HCT116 (cell line): ENCODE measurements around the gene TRH. TPM values are rescaled to one million over a fixed set of nuclear protein-coding genes. Genes with fewer than 3 reads are reported as not detected.
"Not testable (repeated sequence)": the region's sequence is repeated elsewhere in the genome, so short reads cannot be mapped to it uniquely, and the experiment has no call there.

ENCODE experiments used
- ATAC-seq: fragments of 200-7000 bp; cut with Tn5 transposase; 2 replicates; pipeline ENCODE4 v1.9.1; 2020; ENCODE audit warnings: mild to moderate bottlenecking, moderate library complexity
- BruUV-seq: library from RNA; stranded (reverse); fragments of 400-500 nt; replicated peaks from 2 replicates; lab custom pipeline; 2021; lab: Mats Ljungman, UMichigan
- CTCF ChIA-PET: fragments of 300-600 bp; sonication (Branson Sonifier 250); formaldehyde crosslinking; loops from one replicate; lab custom pipeline; 2021; ENCODE audit warnings: antibody characterized with exemption; lab: Charles Lee
- POLR2A ChIA-PET: fragments of 300-600, 350-600 bp; sonication (Branson Sonifier 250); formaldehyde crosslinking; loops from one replicate; lab custom pipeline; 2021; ENCODE audit warnings: antibody characterized with exemption; lab: Charles Lee
- RAD21 ChIA-PET, 2 experiments: fragments of 300-600 bp; sonication (Branson Sonifier 250); formaldehyde crosslinking; loops; one replicate each; lab custom pipeline; 2023; ENCODE audit warnings: low total read pairs in 2 of 2; ENCODE audit not compliant: uncharacterized antibody in 2 of 2, unreplicated experiment in 2 of 2, low non-redundant PET in 1 of 2; lab: Charles Lee
- DNase-seq: peaks from one replicate; pipeline ENCODE4 v3.0.0-alpha.2; 2010; ENCODE audit warnings: low read depth, low spot score
- H2AFZ ChIP-seq: fragments of 200-600 bp; shearing (Covaris generic), sonication (generic); 2 replicates; pipeline ENCODE4 v1.6.1; 2017; ENCODE audit warnings: low read depth, mixed run types, mixed read lengths, antibody characterized with exemption, low read length; ENCODE audit not compliant: poor library complexity, severe bottlenecking
- H3K27ac ChIP-seq: 2 replicates; pipeline ENCODE4 v1.5.1; 2012; ENCODE audit warnings: low read depth, low read length
- H3K27me3 ChIP-seq: fragments of 200-600 bp; sonication (generic); 2 replicates; pipeline ENCODE4 v1.6.1; 2016; ENCODE audit warnings: mixed run types, low read length, mixed read lengths; ENCODE audit not compliant: insufficient read depth
- H3K36me3 ChIP-seq, 2 experiments: fragments of 200-500 bp in 1 of 2; fragments of 200-600 bp in 1 of 2; sonication (Bioruptor generic) in 1 of 2; sonication (generic) in 1 of 2; 2 replicates each; pipeline versions ENCODE4 v1.5.1 to v1.6.1; 2014 to 2016; ENCODE audit warnings: low read length in 2 of 2, inconsistent platforms in 1 of 2, mixed read lengths in 1 of 2, mixed run types in 1 of 2; ENCODE audit not compliant: insufficient read depth in 2 of 2, control insufficient read depth in 1 of 2
- H3K4me1 ChIP-seq, 2 experiments: fragments of 200-600 bp in 1 of 2; sonication (generic) in 1 of 2; 2 replicates each; pipeline versions ENCODE4 v1.5.1 to v1.6.1; 2012 to 2017; ENCODE audit warnings: low read length in 2 of 2, inconsistent platforms in 1 of 2, mild to moderate bottlenecking in 1 of 2, mixed read lengths in 1 of 2, mixed run types in 1 of 2, moderate library complexity in 1 of 2; ENCODE audit not compliant: insufficient read depth in 2 of 2, control insufficient read depth in 1 of 2
- H3K4me2 ChIP-seq: fragments of 200-600 bp; sonication (generic); 2 replicates; pipeline ENCODE4 v1.6.1; 2017; ENCODE audit warnings: mixed run types, low read length, mixed read lengths
- H3K4me3 ChIP-seq, 2 experiments: fragments of 200-600 bp in 1 of 2; sonication (generic) in 1 of 2; replicated peaks in 1 of 2; 2 replicates each; pipeline ENCODE4 v1.5.1; 2011 to 2016; ENCODE audit warnings: low read length in 2 of 2, control low read depth in 1 of 2, low read depth in 1 of 2, mild to moderate bottlenecking in 1 of 2, mixed read lengths in 1 of 2, mixed run types in 1 of 2
- H3K79me2 ChIP-seq: fragments of 200-600 bp; sonication (generic); 2 replicates; pipeline ENCODE4 v1.6.1; 2017; ENCODE audit warnings: mild to moderate bottlenecking, mixed run types, low read length, moderate library complexity, mixed read lengths; ENCODE audit not compliant: insufficient read depth
- H3K9ac ChIP-seq: fragments of 200-600 bp; sonication (generic); 2 replicates; pipeline ENCODE4 v1.6.1; 2016; ENCODE audit warnings: low read length, mixed read lengths
- H3K9me2 ChIP-seq: fragments of 200-600 bp; sonication (generic), shearing (Covaris generic); 2 replicates; pipeline ENCODE4 v1.6.1; 2017; ENCODE audit warnings: mixed run types, mild to moderate bottlenecking, moderate library complexity; ENCODE audit not compliant: insufficient read depth
- H3K9me3 ChIP-seq, 2 experiments: fragments of 200-500 bp in 1 of 2; fragments of 200-600 bp in 1 of 2; sonication (Bioruptor generic) in 1 of 2; sonication (generic) in 1 of 2; 2 replicates each; pipeline ENCODE4 v1.6.1; 2014 to 2017; ENCODE audit warnings: low read length in 2 of 2, mixed read lengths in 2 of 2, inconsistent platforms in 1 of 2, low read depth in 1 of 2, mild to moderate bottlenecking in 1 of 2, mixed run types in 1 of 2, moderate library complexity in 1 of 2; ENCODE audit not compliant: control insufficient read depth in 1 of 2, insufficient read depth in 1 of 2
- H4K20me1 ChIP-seq: fragments of 200-600 bp; sonication (generic), shearing (Covaris generic); 2 replicates; pipeline ENCODE4 v1.6.1; 2017; ENCODE audit warnings: mixed run types, mild to moderate bottlenecking, moderate library complexity; ENCODE audit not compliant: insufficient read depth
- CBX3 ChIP-seq: IDR thresholded peaks from 2 replicates; pipeline ENCODE4 v1.6.1; 2012; ENCODE audit warnings: low read depth
- ELF1 ChIP-seq: IDR thresholded peaks from 2 replicates; pipeline ENCODE4 v1.6.1; 2012; ENCODE audit warnings: low read depth, borderline replicate concordance
- MAX ChIP-seq: IDR thresholded peaks from 2 replicates; pipeline ENCODE4 v1.6.1; 2012
- SIN3A ChIP-seq: IDR thresholded peaks from 2 replicates; pipeline ENCODE4 v1.6.1; 2012; ENCODE audit warnings: low read depth
- intact Hi-C: fragments of 100-400 bp; cut with micrococcal nuclease; formaldehyde crosslinking; loops from 2 replicates; pipeline ENCODE4 v1.10.0; 2022
- total RNA-seq: library from RNA; stranded (reverse); gene quantifications from one replicate; pipeline ENCODE4 v1.2.1, GENCODE V29; 2021; ENCODE audit not compliant: unreplicated experiment

TRH gene
- total RNA-seq, 1 experiment from 2014 or later, result not detected

GRCh38 chr3:130010556-130010955 lies 36.0 kb downstream of the TRH start:
- TF ChIP-seq CBX3 (no peak), SIN3A (no peak)
- no peaks in the 10 kb centered on the region for H3K36me3 ChIP-seq
- no peaks in the 10 kb centered on the region for H3K27me3 ChIP-seq
- no peak overlapping the region for H3K9ac ChIP-seq
- CTCF ChIA-PET, result interaction anchor here (1.2 kb wide), 1 partner anchor 68 kb away, joined by 3 read pairs; no protein-coding TSS in a partner anchor
- H3K79me2 ChIP-seq, result no peaks in the 10 kb centered on the region
- BruUV-seq, result no TSS peak
- RAD21 ChIA-PET, result no interaction called here
- no peaks in the 10 kb centered on the region for H3K9me3 ChIP-seq
- DNase-seq, result no peak
- H3K4me2 ChIP-seq, result no peak overlapping the region
- no peak overlapping the region for H2AFZ ChIP-seq
- H4K20me1 ChIP-seq, result no peaks in the 10 kb centered on the region
- intact Hi-C loops, result no loop called here
- POLR2A ChIA-PET, result no interaction called here
- ATAC-seq, result no peak
- H3K4me1 ChIP-seq, result no peaks in the 10 kb centered on the region
- H3K9me2 ChIP-seq, result no peaks in the 10 kb centered on the region
- H3K27ac ChIP-seq, result no peak overlapping the region
- no peak overlapping the region for H3K4me3 ChIP-seq

- H3K27ac ChIP-seq, BruUV-seq, H3K9ac ChIP-seq, H2AFZ ChIP-seq, H4K20me1 ChIP-seq, H3K9me3 ChIP-seq, H3K9me2 ChIP-seq, ATAC-seq, CTCF ChIA-PET, H3K4me3 ChIP-seq, H3K27me3 ChIP-seq, H3K36me3 ChIP-seq, intact Hi-C loops, POLR2A ChIA-PET, H3K79me2 ChIP-seq, H3K4me2 ChIP-seq, H3K4me1 ChIP-seq, RAD21 ChIA-PET: not testable (repeated sequence)
- peak; percentile 4 for DNase-seq
- TF ChIP-seq MAX, result peak; percentile 52
- 0 out of 2 replicates have a peak, but pooled peaks have one; percentile 22 for TF ChIP-seq CBX3
- TF ChIP-seq ELF1, result peak; percentile 35
Measured at GRCh38 chr3:130012108-130012507, 37.6 kb downstream of the TRH start.

GRCh38 chr3:130013246-130013645 lies 38.7 kb downstream of the TRH start:
- H3K9me2 ChIP-seq, H3K27me3 ChIP-seq, DNase-seq, RAD21 ChIA-PET, H4K20me1 ChIP-seq, ATAC-seq, CTCF ChIA-PET, H3K79me2 ChIP-seq, H3K9ac ChIP-seq, H2AFZ ChIP-seq, H3K27ac ChIP-seq, intact Hi-C loops, H3K9me3 ChIP-seq, POLR2A ChIA-PET, H3K4me3 ChIP-seq, H3K4me1 ChIP-seq, H3K36me3 ChIP-seq, H3K4me2 ChIP-seq, BruUV-seq: not testable (repeated sequence)
